NB4 (cell line): ENCODE measurements around the gene RASSF4.

ENCODE experiments used
- CTCF ChIP-seq: IDR thresholded peaks from one replicate; pipeline ENCODE4 v1.5.1; 2012; ENCODE audit warnings: low read depth, low read length
- MYC ChIP-seq: IDR thresholded peaks from 2 replicates; pipeline ENCODE4 v1.6.1; 2011; ENCODE audit warnings: low read depth, low read length
- POLR2A ChIP-seq: IDR thresholded peaks from 2 replicates; pipeline ENCODE4 v1.6.1; 2011; ENCODE audit warnings: mild to moderate bottlenecking; ENCODE audit not compliant: insufficient read length; ENCODE audit errors: extremely low read depth

- no peak for TF ChIP-seq CTCF
- TF ChIP-seq POLR2A = no peak
- TF ChIP-seq MYC = no peak
These were observed 6.7 kb downstream of the RASSF4 start for GRCh38 chr10:44966129-44966815.
